T-helper 17 cell (primary cell): Measurements from ENCODE around the gene DCHS2. TPM values are rescaled to one million over a fixed set of nuclear protein-coding genes. Genes with fewer than 3 reads are reported as not detected.

Experiments
- ATAC-seq: fragments of 150-1000 bp; cut with Tn5 transposase; 2 replicates; pipeline ENCODE4 v1.10.0; 2021; ENCODE audit warnings: mild to moderate bottlenecking, moderate library complexity
- DNase-seq, 3 donors: peaks; one replicate each; pipeline versions ENCODE4 v3.0.0 to v3.0.0-alpha.2; 2020 to 2021
- H3K9me3 ChIP-seq: one replicate; pipeline ENCODE4 v1.7.0; 2013; ENCODE audit warnings: low read length, mild to moderate bottlenecking; ENCODE audit not compliant: control insufficient read depth, poor library complexity, severe bottlenecking
- H3K27ac Mint-ChIP-seq: one replicate; pipeline ENCODE4 v1.8.0; 2022; ENCODE audit warnings: mild to moderate bottlenecking, moderate library complexity, mixed read lengths
- H3K27me3 Mint-ChIP-seq: one replicate; pipeline ENCODE4 v1.8.0; 2022; ENCODE audit warnings: mixed read lengths
- H3K36me3 Mint-ChIP-seq: one replicate; pipeline ENCODE4 v1.8.0; 2022; ENCODE audit warnings: low read depth, mixed read lengths
- H3K4me1 Mint-ChIP-seq: one replicate; pipeline ENCODE4 v1.8.0; 2022; ENCODE audit warnings: mild to moderate bottlenecking, mixed read lengths
- H3K4me3 Mint-ChIP-seq: one replicate; pipeline ENCODE4 v1.8.0; 2022; ENCODE audit warnings: mild to moderate bottlenecking, moderate library complexity, mixed read lengths
- total RNA-seq, 4 donors: library from RNA in 2 of 4; stranded (reverse) in 2 of 4; gene quantifications; one replicate each; pipeline ENCODE4 v1.2.3 and lab custom pipeline; 2022 to 2026

DCHS2 gene
- total RNA-seq, 2 donors from 2014 or later, result 0.12 to 0.21 TPM

DNA sequence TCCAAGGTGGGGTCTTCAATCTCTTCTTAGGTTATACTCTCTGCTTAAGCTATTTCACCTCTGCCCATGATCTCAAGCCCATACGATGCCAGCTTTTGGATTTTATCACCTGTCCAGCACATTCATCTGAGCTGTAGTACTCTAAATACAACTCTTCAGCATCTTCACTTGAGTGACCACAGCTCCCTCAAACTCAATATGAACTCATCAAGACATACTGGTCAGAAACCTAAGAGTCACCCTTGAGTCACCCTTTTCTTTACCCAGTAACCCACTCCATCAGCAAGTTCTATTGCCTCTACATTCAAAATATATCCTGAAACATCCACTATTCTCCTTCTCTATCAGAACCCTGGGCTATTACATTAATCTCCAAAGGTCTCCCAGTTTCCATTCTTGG, 69.4 kb downstream of the DCHS2 start:
- ATAC-seq (no peak), DNase-seq (no peak)
- no peak overlapping the region for H3K27ac Mint-ChIP-seq
- peaks cover 23% of the 10 kb centered on the region for H3K27me3 Mint-ChIP-seq
- H3K4me1 Mint-ChIP-seq, result no peaks in the 10 kb centered on the region
- no peaks in the 10 kb centered on the region for H3K9me3 ChIP-seq
- H3K4me3 Mint-ChIP-seq, result no peak overlapping the region
- H3K36me3 Mint-ChIP-seq, result no peaks in the 10 kb centered on the region

DNA sequence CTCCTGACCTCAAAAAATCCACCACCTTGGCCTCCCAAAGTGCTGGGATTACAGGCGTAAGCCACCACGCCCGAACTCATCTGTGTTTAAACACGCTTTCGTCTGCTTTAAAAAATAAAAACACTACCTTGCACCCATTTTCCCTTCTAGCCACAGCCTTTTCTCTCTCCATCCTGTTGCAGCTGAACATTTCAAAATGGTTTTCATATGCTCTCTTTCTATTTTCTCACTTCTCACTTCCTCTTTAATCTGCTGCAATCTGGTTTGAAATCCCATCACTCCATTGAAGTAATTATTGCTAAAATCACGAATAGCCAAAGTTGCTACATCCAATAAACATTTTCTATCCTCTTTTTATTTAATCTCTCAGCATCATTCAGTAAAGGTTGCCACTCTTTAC, 70.0 kb downstream of the DCHS2 start:
- ATAC-seq (no peak), DNase-seq (no peak)
- no peak overlapping the region for H3K27ac Mint-ChIP-seq
- H3K9me3 ChIP-seq, result no peaks in the 10 kb centered on the region
- peaks cover 3% of the 10 kb centered on the region for H3K4me1 Mint-ChIP-seq
- H3K27me3 Mint-ChIP-seq, result peaks cover 28% of the 10 kb centered on the region
- no peaks in the 10 kb centered on the region for H3K36me3 Mint-ChIP-seq
- H3K4me3 Mint-ChIP-seq, result no peak overlapping the region

DNA sequence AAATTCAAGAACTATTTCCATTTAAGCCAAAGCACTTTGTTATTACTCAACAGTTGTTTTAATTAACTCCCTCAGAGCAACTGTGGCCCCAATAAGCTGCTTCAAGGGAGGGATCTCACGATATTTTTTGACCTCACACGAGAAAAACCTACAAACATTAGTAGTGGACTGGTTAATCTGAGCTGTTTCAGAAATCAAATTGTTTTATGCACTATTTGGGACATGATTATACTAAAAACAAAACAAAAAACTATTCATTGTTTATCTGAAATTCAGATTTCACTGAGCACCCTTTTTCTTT, 74.3 kb downstream of the DCHS2 start:
- peaks cover 2% of the 10 kb centered on the region for H3K36me3 Mint-ChIP-seq

DNA sequence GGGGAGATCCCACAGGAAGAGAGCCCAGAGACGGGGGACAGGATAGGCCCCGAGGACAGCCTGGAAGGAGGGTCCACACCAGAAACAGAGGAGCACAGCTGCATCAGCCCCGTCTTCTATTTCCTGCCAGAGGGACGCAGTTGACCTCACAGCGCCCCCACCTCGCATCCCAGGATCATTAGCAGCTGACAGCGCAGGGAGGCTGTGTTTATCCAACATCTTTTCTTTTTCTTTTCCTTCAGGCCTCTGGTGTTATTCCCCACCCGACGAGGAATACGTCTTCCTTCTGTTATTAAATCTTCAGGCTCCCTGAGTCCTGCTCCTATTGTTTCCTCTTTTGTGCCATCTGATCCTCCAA, 75.4 kb downstream of the DCHS2 start:
- Mint-ChIP-seq H3K4me3 (peak overlapping the region; percentile 82), H3K4me1 (peaks cover 11% of the 10 kb centered on the region), H3K27me3 (peaks cover 34% of the 10 kb centered on the region), H3K27ac (peak overlapping the region; percentile 71), H3K36me3 (peaks cover 2% of the 10 kb centered on the region)
- H3K9me3 ChIP-seq, result no peaks in the 10 kb centered on the region
- ATAC-seq, result no peak
- no peak for DNase-seq

More for the DNA sequence above, 74.3 kb downstream of the DCHS2 start:
- Mint-ChIP-seq H3K27ac (no peak overlapping the region), H3K4me1 (peaks cover 11% of the 10 kb centered on the region), H3K27me3 (peaks cover 32% of the 10 kb centered on the region), H3K4me3 (peak overlapping the region; percentile 82)
- DNase-seq (no peak), ATAC-seq (no peak)
- H3K9me3 ChIP-seq, result no peaks in the 10 kb centered on the region

DNA sequence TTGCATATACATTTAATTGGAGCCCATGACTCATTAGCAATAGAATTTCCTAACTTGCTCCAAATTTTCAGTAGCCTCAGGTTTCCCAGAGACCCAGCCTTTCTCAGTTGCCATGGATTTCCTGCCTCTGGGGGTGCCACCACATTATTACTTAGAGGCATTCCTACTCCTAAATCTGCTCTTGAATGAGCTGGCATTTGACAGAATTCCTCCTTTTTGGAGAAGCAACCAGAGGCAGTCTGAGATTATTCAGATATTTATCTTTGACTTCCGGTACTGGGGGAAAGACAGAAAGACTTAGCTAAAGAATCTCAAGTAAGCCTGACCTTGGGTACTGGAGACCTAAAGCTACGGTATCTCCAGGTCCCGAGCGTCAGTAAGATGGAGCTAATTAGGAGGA, 76.3 kb downstream of the DCHS2 start:
- H3K36me3 Mint-ChIP-seq, result peaks cover 2% of the 10 kb centered on the region
- ATAC-seq, result no peak
- H3K27ac Mint-ChIP-seq, result no peak overlapping the region
- peaks cover 3% of the 10 kb centered on the region for H3K9me3 ChIP-seq
- peaks cover 11% of the 10 kb centered on the region for H3K4me1 Mint-ChIP-seq
- no peak overlapping the region for H3K4me3 Mint-ChIP-seq
- DNase-seq, result no peak
- peaks cover 34% of the 10 kb centered on the region for H3K27me3 Mint-ChIP-seq

DNA sequence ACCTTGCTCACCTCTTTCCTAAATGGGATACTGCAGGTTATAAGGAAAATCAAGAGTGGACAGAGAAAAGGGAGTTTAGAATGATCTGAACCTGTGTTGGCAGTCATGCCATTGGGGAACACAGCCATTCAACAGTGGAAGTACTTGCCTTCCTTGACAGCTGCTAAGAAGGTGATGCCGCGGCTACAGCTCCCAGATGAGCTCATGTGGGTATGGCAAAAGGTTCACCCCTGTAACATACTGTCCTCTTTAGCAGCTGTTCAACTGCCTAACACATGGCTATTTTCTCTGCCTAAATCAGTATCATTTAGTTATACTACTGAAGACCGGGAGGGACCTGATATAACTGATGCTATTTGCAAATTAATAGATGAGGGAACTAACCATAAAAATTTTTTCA, 76.8 kb downstream of the DCHS2 start:
- peaks cover 2% of the 10 kb centered on the region for H3K36me3 Mint-ChIP-seq
- no peak overlapping the region for H3K27ac Mint-ChIP-seq
- H3K4me1 Mint-ChIP-seq, result peaks cover 11% of the 10 kb centered on the region
- H3K9me3 ChIP-seq, result peaks cover 4% of the 10 kb centered on the region
- ATAC-seq, result no peak
- peaks cover 34% of the 10 kb centered on the region for H3K27me3 Mint-ChIP-seq
- DNase-seq, result no peak
- no peak overlapping the region for H3K4me3 Mint-ChIP-seq

DNA sequence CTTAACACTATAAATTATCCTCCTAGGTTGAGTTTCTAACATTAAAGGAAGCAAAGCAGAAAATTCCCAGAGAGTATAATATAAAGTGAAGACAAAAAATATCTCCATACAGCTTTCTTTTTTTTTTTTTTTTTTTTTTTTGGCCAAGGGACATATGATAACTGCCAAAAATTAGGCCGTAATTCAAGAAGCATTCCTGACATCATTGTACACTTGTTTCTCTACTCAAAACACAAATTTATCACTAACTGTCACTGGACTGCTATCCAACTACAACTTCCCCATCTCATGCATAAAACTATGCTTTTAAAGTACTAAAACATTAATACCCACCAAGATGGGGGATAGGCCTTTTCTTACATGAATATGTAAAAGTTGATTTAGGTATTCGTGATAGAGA, 77.2 kb downstream of the DCHS2 start:
- no peak overlapping the region for H3K4me3 Mint-ChIP-seq
- DNase-seq (no peak), ATAC-seq (no peak)
- peaks cover 4% of the 10 kb centered on the region for H3K9me3 ChIP-seq
- no peak overlapping the region for H3K27ac Mint-ChIP-seq
- H3K4me1 Mint-ChIP-seq, result peaks cover 11% of the 10 kb centered on the region
- H3K27me3 Mint-ChIP-seq, result peaks cover 38% of the 10 kb centered on the region
- H3K36me3 Mint-ChIP-seq, result peaks cover 2% of the 10 kb centered on the region

DNA sequence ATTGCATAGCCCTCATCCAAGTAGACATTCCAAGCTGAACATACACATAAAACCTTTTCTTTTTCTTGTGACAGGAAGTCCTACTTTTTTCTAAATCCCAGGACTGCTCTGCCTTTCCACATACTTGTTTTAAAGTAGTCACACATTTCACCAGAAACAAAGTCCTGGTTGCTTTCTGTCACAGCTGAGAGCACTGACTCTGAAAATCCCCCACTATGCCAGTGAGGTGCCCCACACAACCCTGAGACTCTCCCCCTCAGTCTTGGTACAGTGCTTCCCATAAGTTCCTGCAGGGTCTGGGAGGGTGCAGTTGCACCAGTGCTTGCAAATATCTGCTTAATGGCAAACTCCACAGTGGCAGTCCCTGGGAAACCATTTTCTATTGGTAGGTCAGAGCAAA, 84.2 kb downstream of the DCHS2 start:
- no peak overlapping the region for H3K27ac Mint-ChIP-seq
- H3K27me3 Mint-ChIP-seq, result peaks cover 16% of the 10 kb centered on the region
- H3K9me3 ChIP-seq, result peaks cover 4% of the 10 kb centered on the region
- H3K4me1 Mint-ChIP-seq, result no peaks in the 10 kb centered on the region
- H3K4me3 Mint-ChIP-seq, result no peak overlapping the region
- no peaks in the 10 kb centered on the region for H3K36me3 Mint-ChIP-seq
- no peak for ATAC-seq
- DNase-seq, result no peak

DNA sequence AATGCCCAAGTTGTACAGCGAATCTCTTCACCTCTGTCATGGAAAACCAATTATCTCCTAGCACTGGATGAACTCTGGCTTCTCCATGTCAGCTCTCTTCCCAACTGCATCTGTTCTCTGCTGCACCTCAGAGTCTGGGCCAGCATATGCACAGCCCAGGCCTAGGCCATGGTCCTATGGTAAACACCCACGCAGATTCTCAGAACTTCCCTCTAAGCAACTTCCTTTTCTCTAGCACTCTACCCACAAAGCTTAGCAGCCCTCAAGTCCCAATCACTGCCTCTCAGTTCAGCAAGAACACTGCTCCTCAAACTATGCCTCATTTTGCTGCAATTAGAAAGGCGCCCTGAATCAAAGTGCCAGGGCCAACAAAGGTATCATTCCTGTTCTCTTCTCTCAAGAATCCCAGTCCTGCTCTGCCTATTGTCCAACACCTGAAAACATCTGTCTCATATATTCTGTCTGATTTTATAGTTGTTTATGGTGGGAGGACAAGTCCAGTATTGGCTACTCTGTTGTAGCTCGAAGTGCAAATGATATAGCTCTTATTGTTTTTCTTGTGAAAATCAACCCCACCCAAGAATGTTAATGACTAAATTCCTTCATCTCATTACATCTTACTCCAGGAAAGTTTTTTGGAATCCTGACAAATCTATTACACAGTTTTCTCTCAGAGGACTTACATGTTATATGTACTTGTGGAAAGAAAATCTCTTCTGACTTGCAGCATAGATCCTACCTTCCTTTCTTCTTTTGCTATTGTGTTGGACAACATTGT, 85.4 kb downstream of the DCHS2 start:
- peaks cover 13% of the 10 kb centered on the region for H3K27me3 Mint-ChIP-seq
- H3K4me1 Mint-ChIP-seq, result no peaks in the 10 kb centered on the region
- ATAC-seq, result peak; percentile 37
- no peak overlapping the region for H3K4me3 Mint-ChIP-seq
- no peaks in the 10 kb centered on the region for H3K36me3 Mint-ChIP-seq
- DNase-seq, result no peak
- peaks cover 4% of the 10 kb centered on the region for H3K9me3 ChIP-seq
- no peak overlapping the region for H3K27ac Mint-ChIP-seq

DNA sequence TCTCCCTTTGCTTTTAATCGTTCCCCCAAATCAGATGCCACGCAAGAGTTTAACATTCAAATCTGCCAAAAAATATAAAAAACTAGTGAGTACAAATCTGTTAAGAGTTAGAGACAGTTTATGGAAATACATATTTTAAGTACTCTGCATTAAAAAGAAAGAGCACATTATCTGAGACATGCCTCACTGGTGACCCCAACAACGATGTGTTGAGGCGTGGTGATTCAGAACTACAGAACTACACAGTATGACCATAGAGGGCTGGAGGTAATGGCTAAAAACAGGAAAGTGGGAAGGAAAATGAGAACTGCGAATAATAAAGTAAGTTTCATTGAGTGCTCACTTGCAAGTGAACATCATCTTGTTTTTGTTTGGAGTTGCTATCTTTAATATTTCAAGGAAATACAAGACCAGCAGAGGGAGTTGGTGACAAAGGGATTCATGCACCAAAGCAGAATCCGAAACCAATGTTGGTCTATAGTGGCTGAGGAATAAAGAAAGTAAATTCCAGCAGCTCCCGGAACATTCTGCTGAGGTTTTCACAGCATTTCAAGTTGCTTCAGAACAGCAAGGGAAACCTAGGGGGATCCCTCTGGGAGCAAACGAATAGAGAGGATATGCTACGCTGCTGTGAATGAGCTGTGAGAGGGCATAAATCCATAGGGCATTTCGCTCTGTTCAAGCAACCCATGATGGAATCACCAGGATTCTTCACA, 92.2 kb downstream of the DCHS2 start:
- Mint-ChIP-seq H3K36me3 (no peaks in the 10 kb centered on the region), H3K27me3 (peaks cover 12% of the 10 kb centered on the region), H3K4me1 (no peaks in the 10 kb centered on the region), H3K27ac (no peak overlapping the region), H3K4me3 (no peak overlapping the region)
- ATAC-seq (no peak), DNase-seq (no peak)
- H3K9me3 ChIP-seq, result no peaks in the 10 kb centered on the region

DNA sequence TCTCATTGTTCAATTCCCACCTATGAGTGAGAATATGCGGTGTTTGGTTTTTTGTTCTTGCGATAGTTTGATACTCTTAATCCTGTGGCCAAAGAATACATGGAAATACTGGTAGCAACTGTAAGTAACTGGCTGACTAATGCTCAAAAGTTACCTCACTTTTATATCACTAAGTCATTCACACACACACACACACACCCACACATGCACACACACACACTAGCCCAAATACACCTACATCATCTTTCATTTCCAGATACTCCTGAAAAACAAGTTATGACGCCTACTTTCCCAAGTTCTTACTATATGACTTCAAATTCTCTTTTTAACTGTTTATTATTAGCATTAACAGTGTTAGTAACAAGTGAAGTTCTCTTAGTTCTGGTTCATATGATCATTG, 101.3 kb downstream of the DCHS2 start:
- no peaks in the 10 kb centered on the region for H3K36me3 Mint-ChIP-seq
- DNase-seq, result no peak
- no peaks in the 10 kb centered on the region for H3K4me1 Mint-ChIP-seq
- no peaks in the 10 kb centered on the region for H3K9me3 ChIP-seq
- H3K27ac Mint-ChIP-seq, result no peak overlapping the region
- H3K4me3 Mint-ChIP-seq, result no peak overlapping the region
- no peak for ATAC-seq
- peaks cover 7% of the 10 kb centered on the region for H3K27me3 Mint-ChIP-seq

DNA sequence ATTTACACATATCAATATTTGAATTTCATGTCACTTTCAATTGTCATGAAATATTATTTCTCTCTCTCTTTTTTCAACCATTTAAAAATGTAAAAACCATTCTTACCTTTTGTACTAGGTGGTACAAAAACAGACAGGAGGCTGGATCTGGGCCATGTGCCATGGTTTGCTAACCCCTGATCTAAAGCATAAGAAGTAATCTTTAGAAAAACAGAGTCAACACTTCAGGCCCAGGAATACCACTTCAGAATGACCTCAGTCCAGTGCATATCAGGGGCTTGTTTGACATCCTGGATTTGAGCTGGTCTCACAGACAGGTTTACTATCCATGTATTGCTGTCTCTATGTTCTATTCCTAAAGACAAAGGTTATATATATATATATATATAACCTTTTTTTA, 102.5 kb downstream of the DCHS2 start:
- DNase-seq, result no peak
- H3K4me1 Mint-ChIP-seq, result no peaks in the 10 kb centered on the region
- no peaks in the 10 kb centered on the region for H3K36me3 Mint-ChIP-seq
- peaks cover 5% of the 10 kb centered on the region for H3K27me3 Mint-ChIP-seq
- ATAC-seq, result no peak
- no peak overlapping the region for H3K4me3 Mint-ChIP-seq
- no peak overlapping the region for H3K27ac Mint-ChIP-seq
- no peaks in the 10 kb centered on the region for H3K9me3 ChIP-seq

DNA sequence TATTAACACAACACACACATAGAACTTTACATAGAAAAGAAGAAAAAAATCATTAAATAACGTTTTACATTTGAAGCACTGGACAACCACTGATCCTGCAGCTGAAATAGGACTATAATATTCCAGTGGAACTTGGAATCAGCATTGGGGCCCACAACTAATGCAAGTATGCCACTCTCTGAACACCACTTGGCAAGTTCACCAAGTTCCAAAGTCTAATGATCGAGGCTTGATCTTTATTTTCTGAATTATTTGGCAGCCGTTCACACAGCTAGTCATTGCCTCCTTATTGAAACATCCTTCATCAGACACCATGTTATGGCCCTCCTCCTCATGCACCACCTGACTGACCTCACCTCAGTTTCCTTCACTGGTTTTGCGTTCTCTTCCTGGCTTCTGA, 107.6 kb downstream of the DCHS2 start:
- H3K27me3 Mint-ChIP-seq, result no peaks in the 10 kb centered on the region
- H3K4me1 Mint-ChIP-seq, result no peaks in the 10 kb centered on the region
- H3K27ac Mint-ChIP-seq, result no peak overlapping the region
- no peak for ATAC-seq
- DNase-seq, result no peak
- no peaks in the 10 kb centered on the region for H3K9me3 ChIP-seq
- H3K4me3 Mint-ChIP-seq, result no peak overlapping the region
- no peaks in the 10 kb centered on the region for H3K36me3 Mint-ChIP-seq

DNA sequence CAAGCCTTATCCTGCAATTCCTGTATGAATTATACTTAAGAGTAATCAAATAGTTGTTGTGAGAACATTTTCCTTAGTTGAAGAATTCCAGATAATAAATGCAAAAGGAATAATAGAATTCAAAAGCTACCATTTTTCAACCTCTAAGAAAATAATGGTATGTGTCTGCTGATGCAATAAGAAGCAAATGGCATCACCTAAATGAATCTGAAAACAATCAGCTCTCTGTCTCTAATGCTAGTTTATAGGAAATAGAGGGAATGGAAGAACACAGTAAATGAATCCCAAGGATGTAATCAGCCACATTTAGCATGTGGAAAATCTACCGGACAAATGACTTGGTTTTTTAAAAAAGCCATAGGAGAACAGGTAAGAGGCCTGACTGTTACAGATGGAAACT, 115.1 kb downstream of the DCHS2 start:
- no peak for ATAC-seq
- Mint-ChIP-seq H3K36me3 (no peaks in the 10 kb centered on the region), H3K4me3 (no peak overlapping the region), H3K27ac (no peak overlapping the region), H3K27me3 (peaks cover 6% of the 10 kb centered on the region), H3K4me1 (no peaks in the 10 kb centered on the region)
- H3K9me3 ChIP-seq, result no peaks in the 10 kb centered on the region
- no peak for DNase-seq
